AG10803 (cell line): ENCODE measurements around the gene CTSW.
A peak's percentile ranks its signal among the peaks of the same experiment; 100 is the strongest.
"Not testable (repeated sequence)": the region's sequence is repeated elsewhere in the genome, so short reads cannot be mapped to it uniquely, and the experiment has no call there.

Experiments used
- DNase-seq: peaks from one replicate; pipeline ENCODE4 v3.0.0; 2010; ENCODE audit warnings: low read depth
- H3K4me3 ChIP-seq: 2 replicates; pipeline ENCODE4 v1.5.1; 2011; ENCODE audit warnings: mild to moderate bottlenecking, low read length, control low read depth
- TF ChIP-seq, protein P1 (sequence below): conservative IDR thresholded peaks from 2 replicates; pipeline ENCODE4 v1.5.1; 2011; ENCODE audit warnings: mild to moderate bottlenecking, low read length, control low read depth, inconsistent platforms

The CTSW gene, protein sequence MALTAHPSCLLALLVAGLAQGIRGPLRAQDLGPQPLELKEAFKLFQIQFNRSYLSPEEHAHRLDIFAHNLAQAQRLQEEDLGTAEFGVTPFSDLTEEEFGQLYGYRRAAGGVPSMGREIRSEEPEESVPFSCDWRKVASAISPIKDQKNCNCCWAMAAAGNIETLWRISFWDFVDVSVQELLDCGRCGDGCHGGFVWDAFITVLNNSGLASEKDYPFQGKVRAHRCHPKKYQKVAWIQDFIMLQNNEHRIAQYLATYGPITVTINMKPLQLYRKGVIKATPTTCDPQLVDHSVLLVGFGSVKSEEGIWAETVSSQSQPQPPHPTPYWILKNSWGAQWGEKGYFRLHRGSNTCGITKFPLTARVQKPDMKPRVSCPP

DNA sequence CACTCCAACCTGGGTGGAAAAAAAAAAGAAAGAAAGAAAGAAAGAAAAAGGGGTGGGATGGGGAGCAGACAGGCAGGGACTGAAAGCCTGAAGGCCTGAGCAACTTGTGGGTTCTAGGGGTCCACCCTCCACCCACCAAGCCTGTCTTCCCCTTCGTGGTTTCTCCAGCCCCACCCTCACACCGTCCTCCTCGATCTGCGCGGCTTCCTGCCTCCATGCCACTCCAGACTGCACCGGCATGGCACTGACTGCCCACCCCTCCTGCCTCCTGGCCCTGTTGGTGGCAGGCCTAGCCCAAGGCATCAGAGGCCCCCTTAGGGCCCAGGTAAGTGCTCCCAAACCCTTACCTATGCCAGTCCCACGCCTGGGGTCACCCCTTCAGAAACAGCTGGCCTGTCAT is at the start of gene CTSW:
Gene CTSW, plus strand, starts transcription at position 221 of the 400 bp plus-strand sequence. Its CDS starts 18 bp downstream, at position 239.
- no peak within 1 kb of the TSS for H3K4me3 ChIP-seq
- no peak for DNase-seq
- TF ChIP-seq, protein P1, sequence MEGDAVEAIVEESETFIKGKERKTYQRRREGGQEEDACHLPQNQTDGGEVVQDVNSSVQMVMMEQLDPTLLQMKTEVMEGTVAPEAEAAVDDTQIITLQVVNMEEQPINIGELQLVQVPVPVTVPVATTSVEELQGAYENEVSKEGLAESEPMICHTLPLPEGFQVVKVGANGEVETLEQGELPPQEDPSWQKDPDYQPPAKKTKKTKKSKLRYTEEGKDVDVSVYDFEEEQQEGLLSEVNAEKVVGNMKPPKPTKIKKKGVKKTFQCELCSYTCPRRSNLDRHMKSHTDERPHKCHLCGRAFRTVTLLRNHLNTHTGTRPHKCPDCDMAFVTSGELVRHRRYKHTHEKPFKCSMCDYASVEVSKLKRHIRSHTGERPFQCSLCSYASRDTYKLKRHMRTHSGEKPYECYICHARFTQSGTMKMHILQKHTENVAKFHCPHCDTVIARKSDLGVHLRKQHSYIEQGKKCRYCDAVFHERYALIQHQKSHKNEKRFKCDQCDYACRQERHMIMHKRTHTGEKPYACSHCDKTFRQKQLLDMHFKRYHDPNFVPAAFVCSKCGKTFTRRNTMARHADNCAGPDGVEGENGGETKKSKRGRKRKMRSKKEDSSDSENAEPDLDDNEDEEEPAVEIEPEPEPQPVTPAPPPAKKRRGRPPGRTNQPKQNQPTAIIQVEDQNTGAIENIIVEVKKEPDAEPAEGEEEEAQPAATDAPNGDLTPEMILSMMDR, result no peak

DNA sequence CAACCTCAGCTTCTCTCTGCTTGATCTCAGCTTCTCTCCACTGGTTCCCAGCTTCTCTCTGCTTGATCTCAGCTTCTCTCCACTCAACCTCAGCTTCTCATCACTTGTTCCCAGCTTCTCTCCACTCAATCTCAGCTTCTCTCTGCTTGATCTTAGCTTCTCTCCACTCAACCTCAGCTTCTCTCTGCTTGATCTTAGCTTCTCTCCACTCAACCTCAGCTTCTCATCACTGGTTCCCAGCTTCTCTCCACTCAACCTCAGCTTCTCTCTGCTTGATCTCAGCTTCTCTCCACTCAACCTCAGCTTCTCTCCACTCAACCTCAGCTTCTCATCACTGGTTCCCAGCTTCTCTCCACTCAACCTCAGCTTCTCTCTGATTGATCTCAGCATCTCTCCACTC is 47.4 kb upstream of the CTSW start:
- DNase-seq, H3K4me3 ChIP-seq: not testable (repeated sequence)

DNA sequence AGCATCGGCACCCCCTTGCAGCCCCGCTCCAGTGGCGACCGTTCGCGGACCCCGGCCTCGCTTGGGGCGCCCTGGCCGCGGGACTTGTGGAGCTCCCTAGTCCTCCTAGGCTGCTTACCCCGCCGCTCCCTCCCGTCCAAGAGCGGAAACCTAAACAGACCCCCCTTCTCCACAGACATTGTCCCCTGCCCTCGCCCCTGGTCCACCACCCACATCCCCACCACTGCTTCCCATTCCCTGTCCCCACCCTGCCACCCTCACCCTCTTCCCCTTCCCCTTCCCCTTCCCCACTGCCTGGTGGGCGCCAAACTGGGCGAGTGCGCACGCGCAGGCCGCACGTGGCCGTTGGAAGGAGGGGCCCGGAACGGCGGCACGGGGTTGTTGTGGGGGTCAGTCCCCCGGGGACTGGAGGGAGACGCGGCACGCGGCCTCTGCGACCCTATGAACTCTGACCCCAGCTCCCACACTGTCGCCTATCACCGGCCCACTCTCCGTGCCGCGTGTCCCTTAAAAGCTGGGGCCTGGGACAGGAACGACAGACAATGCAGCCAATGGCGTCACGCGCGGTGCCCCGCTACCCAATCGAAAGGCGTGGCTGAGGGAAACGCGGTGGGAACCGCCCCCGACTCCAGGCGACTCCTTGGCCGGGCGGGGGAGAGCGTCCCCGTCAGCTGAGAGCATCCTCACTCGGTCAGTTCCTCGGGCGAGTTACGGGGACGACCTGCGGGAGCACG is 46.2 kb upstream of the CTSW start, which contains the start of gene SNX32:
Gene SNX32, plus strand, starts transcription at position 667 of the 734 bp plus-strand sequence. CDS start 103 bp downstream, outside the sequence.
- TF ChIP-seq, protein P1, result no peak
- H3K4me3 ChIP-seq, result peak within 1 kb of the TSS; percentile 71
- DNase-seq, result peak; percentile 86

DNA sequence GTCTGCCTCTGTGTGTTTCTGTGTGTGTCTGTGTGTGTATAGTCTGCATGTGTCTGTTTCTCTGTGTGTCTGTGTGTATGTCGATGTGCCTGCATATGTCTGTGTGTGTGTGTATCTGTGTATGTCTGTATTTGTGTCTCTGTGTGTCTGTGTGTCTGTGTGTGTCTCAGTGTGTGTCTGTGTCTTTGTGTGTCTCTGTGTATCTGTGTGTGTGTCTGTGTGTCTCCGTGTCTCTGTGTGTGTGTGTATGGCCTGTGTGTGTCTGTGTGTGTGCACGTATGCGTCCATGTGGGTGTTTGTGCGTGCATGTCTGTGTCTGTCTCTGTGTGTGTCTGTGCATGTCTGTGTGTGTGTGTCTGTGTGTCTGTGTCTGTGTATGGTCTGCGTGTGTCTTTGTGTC is 45.4 kb upstream of the CTSW start:
- TF ChIP-seq, protein P1, result no peak
- DNase-seq, result no peak
- H3K4me3 ChIP-seq, result peak overlapping the region; percentile 71

DNA sequence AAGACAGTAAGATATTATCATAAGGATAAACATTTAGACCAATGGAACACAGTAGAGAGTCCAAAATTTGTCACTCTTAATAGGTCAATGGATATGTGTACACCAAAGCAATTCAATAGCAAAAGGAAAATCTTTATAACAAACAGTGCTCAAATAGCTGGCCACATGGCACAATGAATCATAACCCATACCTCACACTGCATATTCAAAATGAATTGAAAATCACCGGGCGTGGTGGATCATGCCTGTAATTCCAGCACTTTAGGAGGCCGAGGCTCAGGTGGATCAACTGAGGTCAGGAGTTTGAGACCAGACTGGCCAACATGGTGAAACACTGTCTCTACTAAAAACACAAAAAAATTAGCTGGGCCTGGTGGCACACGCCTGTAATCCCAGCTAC is 37.5 kb upstream of the CTSW start:
- no peak for DNase-seq
- TF ChIP-seq, protein P1, result no peak

DNA sequence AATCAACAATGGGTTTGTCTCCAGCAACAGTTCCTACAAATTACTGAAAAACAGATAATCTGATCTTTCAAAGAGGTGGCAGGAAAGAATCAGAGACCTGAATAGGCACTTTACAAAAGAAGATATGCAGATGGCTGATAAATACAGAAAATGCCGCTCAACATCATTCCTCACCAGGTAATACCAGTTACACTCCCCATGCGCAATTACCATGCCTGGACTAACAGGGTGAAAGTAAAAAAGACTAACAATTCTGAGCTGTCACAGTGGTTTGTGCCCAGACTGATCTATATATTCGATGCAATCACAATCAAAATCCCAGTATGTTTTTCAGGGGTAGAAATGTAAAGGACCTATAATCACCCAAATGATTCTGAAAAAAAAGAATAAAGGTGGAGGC is 35.8 kb upstream of the CTSW start:
- H3K4me3 ChIP-seq, result no peak overlapping the region
- no peak for DNase-seq
- TF ChIP-seq, protein P1, result no peak

More for the DNA sequence above, 37.5 kb upstream of the CTSW start:
- no peak overlapping the region for H3K4me3 ChIP-seq

DNA sequence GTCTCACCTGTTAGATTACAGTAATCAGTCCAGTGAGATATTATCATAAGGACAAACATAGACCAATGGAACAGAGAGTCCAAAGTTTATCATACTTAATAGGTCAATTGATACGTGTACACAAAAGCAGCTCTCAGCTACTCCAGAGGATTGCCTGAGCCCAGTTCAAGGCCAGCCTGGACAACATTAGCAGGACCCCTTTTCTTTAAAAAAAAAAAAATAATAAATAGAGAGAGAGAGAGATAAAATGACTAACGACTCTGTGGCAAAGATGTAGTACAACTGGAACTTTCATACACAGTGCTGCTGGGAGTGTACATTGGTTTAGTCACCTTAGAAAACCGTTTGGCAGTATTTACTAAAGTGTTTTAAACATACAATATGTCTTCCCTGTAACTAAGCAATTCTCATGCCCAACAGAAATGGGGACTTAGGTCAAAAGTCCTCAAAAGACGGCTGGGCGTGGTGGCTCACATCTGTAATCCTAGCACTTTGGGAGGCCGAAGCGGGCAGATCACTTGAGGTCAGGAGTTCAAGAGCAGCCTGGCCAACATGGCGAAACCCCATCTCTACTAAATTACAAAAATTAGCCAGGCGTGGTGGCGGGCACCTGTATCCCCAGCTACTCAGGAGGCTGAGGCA is 35.3 kb upstream of the CTSW start:
- DNase-seq, result no peak
- H3K4me3 ChIP-seq, result no peak overlapping the region
- TF ChIP-seq, protein P1, result no peak
